Measurements from ENCODE around the gene CPB2.

DNA sequence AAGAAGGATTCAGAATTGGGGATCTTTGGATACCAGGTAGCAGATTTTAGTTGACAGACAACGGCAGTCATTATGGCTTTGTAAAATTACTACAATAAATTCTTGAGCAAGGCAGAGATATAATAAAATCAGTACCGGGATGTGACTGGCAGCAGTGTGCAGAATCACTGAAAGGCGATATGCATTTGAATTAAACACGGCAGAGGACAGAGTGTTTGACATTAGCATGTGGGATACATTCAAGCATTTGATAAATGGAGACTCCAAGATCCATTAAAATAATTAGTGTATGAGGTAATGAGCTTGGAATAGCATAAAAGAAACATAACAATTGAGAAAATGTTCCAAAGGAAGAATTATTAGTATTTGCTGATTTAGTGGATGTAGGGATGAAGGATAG is 40.3 kb upstream of the CPB2 start:
- no peak for TF ChIP-seq POLR2A (IDR thresholded peaks at IDR 0.05)
- TF ChIP-seq, protein P1, sequence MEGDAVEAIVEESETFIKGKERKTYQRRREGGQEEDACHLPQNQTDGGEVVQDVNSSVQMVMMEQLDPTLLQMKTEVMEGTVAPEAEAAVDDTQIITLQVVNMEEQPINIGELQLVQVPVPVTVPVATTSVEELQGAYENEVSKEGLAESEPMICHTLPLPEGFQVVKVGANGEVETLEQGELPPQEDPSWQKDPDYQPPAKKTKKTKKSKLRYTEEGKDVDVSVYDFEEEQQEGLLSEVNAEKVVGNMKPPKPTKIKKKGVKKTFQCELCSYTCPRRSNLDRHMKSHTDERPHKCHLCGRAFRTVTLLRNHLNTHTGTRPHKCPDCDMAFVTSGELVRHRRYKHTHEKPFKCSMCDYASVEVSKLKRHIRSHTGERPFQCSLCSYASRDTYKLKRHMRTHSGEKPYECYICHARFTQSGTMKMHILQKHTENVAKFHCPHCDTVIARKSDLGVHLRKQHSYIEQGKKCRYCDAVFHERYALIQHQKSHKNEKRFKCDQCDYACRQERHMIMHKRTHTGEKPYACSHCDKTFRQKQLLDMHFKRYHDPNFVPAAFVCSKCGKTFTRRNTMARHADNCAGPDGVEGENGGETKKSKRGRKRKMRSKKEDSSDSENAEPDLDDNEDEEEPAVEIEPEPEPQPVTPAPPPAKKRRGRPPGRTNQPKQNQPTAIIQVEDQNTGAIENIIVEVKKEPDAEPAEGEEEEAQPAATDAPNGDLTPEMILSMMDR (IDR thresholded peaks at IDR 0.05), result no peak

Measured in vagina (tissue), 2 donors.